GM18867 (cell line): ENCODE data around the gene LRPAP1.

ENCODE experiments used
- ATAC-seq: cut with Tn5 transposase; IDR thresholded peaks from one replicate; pipeline ENCODE4 v1.9.1; 2021; ENCODE audit warnings: mild to moderate bottlenecking, moderate library complexity; ENCODE audit not compliant: unreplicated experiment

LRPAP1 gene

DNA sequence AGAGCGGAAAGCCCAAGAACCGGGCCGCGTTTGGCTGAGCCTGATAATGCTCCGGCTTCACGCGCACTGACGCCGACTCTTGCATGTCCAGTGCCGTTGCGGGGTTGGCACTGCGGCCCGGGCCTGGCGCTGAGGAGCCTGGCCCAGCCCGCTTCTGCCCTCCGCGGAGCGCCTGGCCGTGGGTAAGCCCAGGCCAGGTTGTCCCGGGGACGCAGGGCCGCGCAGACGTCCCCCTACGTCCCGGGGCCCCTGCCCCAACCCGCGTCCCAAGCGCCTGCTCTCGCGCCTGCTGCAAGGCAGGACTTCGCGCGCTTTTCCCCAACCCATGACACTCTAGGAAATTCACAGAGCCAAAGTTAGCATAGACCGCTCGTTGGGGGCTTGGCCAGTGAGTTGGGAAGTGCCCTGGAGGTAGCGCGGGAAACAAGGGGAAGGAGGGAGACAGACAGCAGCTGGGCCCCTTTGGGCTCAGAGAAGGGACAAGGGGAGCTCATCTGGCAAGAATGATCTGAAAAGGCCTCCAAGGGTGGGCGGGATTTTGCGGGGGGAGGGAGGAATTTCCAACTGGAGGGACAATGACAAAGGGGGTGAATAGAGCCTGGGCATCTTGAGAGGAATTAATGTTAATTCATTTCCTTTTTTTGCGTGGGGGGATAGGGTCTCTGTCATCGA lies 665 bp upstream of the LRPAP1 start:
- ATAC-seq, result no peak

- ATAC-seq, result no peak
Measured at GRCh38 chr4:3531318-3531878, 824 bp downstream of the LRPAP1 start.

- no peak for ATAC-seq
Measured at GRCh38 chr4:3530663-3531254, 1.5 kb downstream of the LRPAP1 start.

GRCh38 chr4:3530051-3530450 lies 2.2 kb downstream of the LRPAP1 start:
- ATAC-seq, result no peak

DNA sequence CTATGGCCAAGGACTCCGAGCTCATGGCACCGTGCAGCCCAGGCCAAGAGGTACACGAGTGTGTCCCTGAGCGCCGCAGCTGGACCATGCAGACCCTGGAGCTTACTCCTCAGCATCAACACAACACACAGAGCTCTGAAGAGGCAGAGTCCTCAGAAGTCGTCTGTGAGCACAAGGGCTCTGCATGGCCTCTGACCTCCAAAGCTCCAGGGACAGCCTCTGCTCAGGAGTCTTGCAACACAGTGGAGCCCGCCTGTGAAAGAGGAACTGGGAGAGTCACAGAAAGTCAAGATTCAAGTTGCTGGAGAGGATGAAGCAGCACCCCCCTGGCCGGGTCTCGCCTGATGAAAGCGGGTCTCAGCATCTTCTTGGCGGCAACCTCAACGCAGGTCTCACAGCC lies 2.9 kb downstream of the LRPAP1 start:
- ATAC-seq, result no peak

GRCh38 chr4:3527914-3528876 lies 4.0 kb downstream of the LRPAP1 start:
- ATAC-seq, result no peak

- no peak for ATAC-seq
Measured at GRCh38 chr4:3527101-3527913, 4.9 kb downstream of the LRPAP1 start.

DNA sequence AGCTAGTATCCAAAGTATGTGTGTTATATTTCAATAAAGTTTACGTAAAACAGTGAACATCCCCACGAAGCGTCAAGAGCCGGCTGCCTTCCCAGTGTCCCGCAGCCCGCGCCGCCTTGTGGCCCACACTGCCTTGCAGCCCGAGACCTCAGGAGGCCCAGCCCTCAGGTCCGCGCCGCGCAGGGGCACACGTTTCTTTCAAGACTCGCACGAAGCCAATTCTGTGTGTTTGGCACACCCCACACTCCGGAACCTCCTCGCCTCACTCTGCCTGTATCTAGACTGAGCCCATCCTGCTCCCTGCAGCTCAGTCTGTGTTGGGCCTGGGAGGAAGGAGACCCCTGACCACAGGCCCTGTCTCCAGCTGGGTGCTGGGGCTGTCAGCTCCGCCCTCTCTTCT lies 5.8 kb downstream of the LRPAP1 start:
- no peak for ATAC-seq

DNA sequence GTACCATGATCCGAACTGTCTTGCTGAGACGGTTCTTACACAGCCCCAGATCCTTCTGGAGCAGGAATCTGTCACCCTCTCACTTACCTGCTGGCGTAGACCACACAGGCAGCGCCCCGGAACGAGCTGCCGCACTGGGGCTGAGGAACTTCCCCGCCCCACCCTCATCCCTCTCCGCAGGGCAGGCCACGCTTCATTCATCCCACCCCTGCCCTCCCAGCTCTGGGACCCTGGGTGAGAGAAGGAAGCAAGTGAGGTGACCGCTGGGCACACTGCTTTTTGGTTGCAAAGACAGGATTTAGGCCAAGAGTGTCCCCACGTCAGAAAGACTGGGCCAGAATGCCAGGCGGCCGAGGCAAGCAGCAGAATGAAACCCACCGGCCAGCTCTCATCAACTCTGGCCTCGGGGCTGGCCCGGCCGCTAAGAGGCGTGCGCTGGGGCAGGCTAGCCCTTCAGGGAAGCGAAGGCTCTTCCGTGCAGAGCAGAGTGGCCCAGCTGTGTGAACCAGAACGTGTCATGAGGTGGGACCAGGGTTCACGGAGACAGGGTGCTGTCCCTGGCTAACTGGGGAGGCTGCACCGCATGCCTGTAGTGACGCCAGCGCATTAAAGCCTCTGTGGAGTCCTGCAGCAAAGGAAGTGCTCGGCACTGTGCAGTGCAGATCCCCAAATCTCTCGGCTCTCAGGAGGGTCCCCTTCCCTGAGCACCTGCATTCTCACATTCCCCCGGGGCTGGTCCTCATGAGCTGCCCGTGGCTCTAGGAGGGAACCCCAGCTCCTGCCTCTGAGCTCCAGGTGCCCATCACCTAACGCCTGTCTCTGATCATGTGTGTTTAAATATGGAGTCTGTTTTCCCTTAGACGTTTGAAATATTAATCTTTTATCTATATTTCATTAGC lies 6.4 kb downstream of the LRPAP1 start:
- ATAC-seq, result no peak

- no peak for ATAC-seq
Measured at GRCh38 chr4:3524920-3525319, 7.3 kb downstream of the LRPAP1 start.

- no peak for ATAC-seq
Measured at GRCh38 chr4:3524349-3524748, 7.9 kb downstream of the LRPAP1 start.

- no peak for ATAC-seq
Measured at GRCh38 chr4:3523628-3524221, 8.5 kb downstream of the LRPAP1 start.

DNA sequence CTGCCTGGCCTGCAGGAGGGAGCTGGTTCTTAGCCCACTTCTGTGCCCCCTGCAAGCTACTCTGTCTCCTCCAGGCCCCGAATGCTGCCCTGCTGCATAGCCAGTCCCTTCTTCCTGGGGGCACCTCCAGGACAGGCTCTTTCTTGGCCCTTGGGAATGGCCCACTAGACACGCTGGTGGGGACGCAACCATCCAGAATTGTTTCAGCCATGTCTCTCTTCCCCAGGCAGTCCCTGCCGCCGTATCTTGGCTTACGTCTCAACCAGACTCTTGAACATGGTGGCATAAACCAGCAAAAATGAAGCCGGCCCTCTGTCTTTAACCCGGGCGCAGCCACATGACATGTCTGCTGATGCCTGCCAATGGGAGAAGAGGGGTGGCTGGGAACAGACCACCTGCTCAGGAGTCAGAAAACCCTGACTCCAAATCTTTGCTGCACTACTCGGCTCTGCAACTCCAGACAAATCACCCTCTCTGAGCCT lies 9.0 kb downstream of the LRPAP1 start:
- ATAC-seq, result no peak

DNA sequence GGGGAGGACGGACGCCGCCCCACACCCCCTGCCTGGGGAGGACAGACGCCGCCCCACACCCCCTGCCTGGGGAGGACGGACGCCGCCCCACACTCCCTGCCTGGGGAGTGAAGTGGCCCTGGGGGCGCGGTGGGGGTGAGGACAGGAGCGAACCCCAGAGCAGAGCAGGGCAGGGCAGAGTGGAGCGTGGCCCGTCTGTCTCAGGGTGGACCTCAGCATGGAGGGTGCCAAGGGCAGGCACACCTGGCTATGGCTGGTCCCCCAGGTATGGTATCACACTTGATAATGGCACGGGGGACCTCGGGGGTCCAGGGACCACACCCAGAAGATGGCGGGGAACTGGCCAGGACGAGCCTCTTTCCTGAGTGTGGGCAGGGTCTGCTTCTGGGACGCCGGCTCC lies 9.6 kb downstream of the LRPAP1 start:
- ATAC-seq, result no peak

DNA sequence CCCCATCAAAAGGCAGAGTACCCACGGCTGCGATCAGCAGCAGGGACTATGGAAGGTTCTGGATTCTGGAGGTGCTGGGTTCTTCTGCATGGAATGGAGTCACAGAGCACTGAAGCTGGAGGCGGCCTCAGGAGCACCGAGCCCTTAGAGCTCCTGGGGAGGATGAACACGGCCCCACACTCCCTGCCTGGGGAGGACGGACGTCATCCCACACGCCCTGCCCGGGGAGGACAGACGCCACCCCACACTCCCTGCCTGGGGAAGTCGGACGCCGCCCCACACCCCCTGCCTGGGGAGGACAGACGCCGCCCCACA lies 9.9 kb downstream of the LRPAP1 start:
- ATAC-seq, result no peak

DNA sequence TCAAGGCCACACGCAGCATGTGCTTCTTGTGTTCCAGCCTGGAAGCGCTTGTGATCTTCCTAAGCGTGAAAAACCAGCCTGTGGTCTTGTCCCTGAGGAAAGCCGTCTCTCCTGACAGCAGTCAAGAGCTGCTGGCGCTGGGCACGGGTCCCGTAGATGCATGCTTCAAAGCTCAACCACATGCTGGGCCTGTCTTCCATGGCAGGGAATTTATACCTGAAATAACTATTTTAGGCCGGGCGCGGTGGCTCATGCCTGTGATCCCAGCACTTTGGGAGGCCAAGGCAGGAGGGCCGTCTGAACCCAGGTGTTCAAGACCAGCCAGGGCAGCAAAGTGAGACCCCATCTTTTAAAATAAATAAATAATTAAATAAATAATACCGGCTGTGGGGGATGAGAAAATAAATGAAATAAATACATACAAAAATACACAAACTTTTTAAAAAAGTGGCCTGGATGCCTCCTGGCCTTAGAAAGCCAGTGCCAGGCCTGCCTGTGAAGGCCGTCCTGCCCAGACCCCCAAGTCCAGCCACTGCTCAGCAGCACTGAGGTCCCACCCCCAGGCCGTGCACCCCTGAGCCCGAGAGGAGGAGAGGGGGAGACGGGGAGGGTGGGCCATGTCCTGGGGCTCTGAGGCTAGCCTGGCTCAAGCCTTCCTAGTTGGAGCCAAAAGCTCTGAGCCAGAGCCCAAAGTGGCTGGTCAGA lies 10.4 kb downstream of the LRPAP1 start:
- ATAC-seq, result no peak

DNA sequence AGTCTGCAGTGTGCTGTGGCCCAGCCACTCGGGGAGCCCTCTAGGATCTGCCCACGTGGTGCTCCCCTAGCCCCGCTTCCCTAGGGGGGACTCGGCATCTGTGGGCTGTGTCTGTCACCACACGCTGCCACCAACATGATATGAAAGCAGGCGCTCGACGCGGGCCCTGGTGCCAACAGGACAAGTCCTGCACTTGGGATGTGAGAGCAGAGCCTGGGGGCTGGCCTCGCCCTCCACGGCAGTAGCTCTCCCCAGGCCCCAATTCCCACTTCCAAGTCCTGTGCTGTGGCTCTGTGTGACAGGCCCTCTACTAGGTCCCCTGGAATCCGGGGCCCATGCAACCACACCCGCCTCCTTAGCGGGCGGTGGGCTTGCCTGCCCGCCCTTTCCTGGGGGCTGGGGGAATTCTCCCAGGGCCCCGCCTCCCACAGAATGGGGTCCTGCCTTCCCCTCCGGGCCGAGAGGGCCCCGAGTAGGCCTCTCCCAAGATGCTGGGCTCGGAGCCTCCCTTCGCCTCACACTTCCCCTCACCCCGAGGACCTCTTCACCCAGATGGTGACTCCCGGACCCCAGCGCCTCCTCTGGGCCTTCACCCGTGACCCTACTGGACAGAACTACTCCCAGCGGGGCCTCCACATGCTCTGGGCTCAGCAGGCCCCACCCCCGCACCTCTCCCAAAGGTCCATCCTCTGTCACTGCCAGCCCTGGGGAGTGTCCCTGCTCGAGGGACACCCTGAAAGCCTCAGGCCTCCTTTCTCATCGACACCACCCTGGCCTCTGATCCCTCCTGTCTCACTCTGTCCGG lies 11.2 kb downstream of the LRPAP1 start:
- no peak for ATAC-seq

GRCh38 chr4:3520276-3520675 lies 11.9 kb downstream of the LRPAP1 start:
- no peak for ATAC-seq
